Upper lobe of right lung (tissue), 1 donor: Measurements from ENCODE around the gene YTHDF1. TPM values are rescaled to one million over a fixed set of nuclear protein-coding genes. Genes with fewer than 3 reads are reported as not detected.

ENCODE experiments used
- ATAC-seq: fragments of 200-7000 bp; cut with Tn5 transposase; one replicate; pipeline ENCODE4 v1.9.1; 2020; ENCODE audit warnings: mild to moderate bottlenecking, moderate library complexity
- DNase-seq: peaks from one replicate; pipeline ENCODE4 v3.0.0-alpha.2; 2020
- H3K27ac ChIP-seq: fragments of 200-600 bp; one replicate; pipeline ENCODE4 v1.8.0; 2022
- H3K27me3 ChIP-seq: fragments of 200-600 bp; one replicate; pipeline ENCODE4 v1.8.0; 2022; ENCODE audit warnings: mild to moderate bottlenecking
- H3K36me3 ChIP-seq: fragments of 200-600 bp; one replicate; pipeline ENCODE4 v1.8.0; 2022
- H3K4me1 ChIP-seq: fragments of 200-600 bp; one replicate; pipeline ENCODE4 v1.8.0; 2022
- H3K4me3 ChIP-seq: fragments of 200-600 bp; one replicate; pipeline ENCODE4 v1.8.0; 2022; ENCODE audit warnings: mild to moderate bottlenecking
- H3K9me3 ChIP-seq: fragments of 200-600 bp; one replicate; pipeline ENCODE4 v1.8.0; 2022
- CTCF ChIP-seq: fragments of 200-600 bp; IDR thresholded peaks from one replicate; pipeline ENCODE4 v1.8.0; 2022; ENCODE audit warnings: antibody characterized with exemption
- intact Hi-C: fragments of 100-400 bp; cut with DNase I; formaldehyde crosslinking; loops from one replicate; pipeline ENCODE4 v1.11.0; 2022
- total RNA-seq: library from RNA; stranded (reverse); fragmentation: NEBNext Ultra II Directional; extraction: Animal tissue kit (Norgen Biotek cat#: 25700); gene quantifications from one replicate; pipeline ENCODE4 v1.2.1, GENCODE V29; 2021
- donor health status: DM: no; HTN: yes; CAD: no; lungs with severe emphysema.

Gene YTHDF1
- total RNA-seq, 1 donor from 2014 or later, result 36.9 TPM

GRCh38 chr20:63246490-63247288 lies 30.8 kb upstream of the YTHDF1 start:
- Histone ChIP-seq H3K27me3 (peaks cover 35% of the 10 kb centered on the region), H3K9me3 (no peaks in the 10 kb centered on the region), H3K4me3 (no peak overlapping the region), H3K36me3 (no peaks in the 10 kb centered on the region), H3K4me1 (no peaks in the 10 kb centered on the region), H3K27ac (no peak overlapping the region)
- no peak for TF ChIP-seq CTCF
- DNase-seq, result no peak
- peak; percentile 30 for ATAC-seq
- intact Hi-C loops, result no loop called here

GRCh38 chr20:63244468-63244867 lies 28.5 kb upstream of the YTHDF1 start:
- ATAC-seq (no peak), DNase-seq (no peak)
- no peak for TF ChIP-seq CTCF
- Histone ChIP-seq H3K9me3 (no peaks in the 10 kb centered on the region), H3K27me3 (peaks cover 30% of the 10 kb centered on the region), H3K4me3 (no peak overlapping the region), H3K4me1 (no peaks in the 10 kb centered on the region), H3K36me3 (no peaks in the 10 kb centered on the region), H3K27ac (no peak overlapping the region)
- intact Hi-C loops, result no loop called here

GRCh38 chr20:63243604-63244247 lies 27.8 kb upstream of the YTHDF1 start:
- no peak for DNase-seq

GRCh38 chr20:63242736-63243135 lies 26.8 kb upstream of the YTHDF1 start:
- no peak overlapping the region for H3K27ac ChIP-seq
- TF ChIP-seq CTCF, result no peak
- peaks cover 15% of the 10 kb centered on the region for H3K27me3 ChIP-seq
- no peaks in the 10 kb centered on the region for H3K4me1 ChIP-seq
- H3K9me3 ChIP-seq, result no peaks in the 10 kb centered on the region
- intact Hi-C loops, result no loop called here
- DNase-seq (no peak), ATAC-seq (no peak)
- no peaks in the 10 kb centered on the region for H3K36me3 ChIP-seq
- H3K4me3 ChIP-seq, result no peak overlapping the region

More at GRCh38 chr20:63243604-63244247, 27.8 kb upstream of the YTHDF1 start:
- no peak for ATAC-seq
- Histone ChIP-seq H3K36me3 (no peaks in the 10 kb centered on the region), H3K4me1 (no peaks in the 10 kb centered on the region), H3K27ac (no peak overlapping the region), H3K4me3 (no peak overlapping the region), H3K27me3 (peaks cover 22% of the 10 kb centered on the region), H3K9me3 (no peaks in the 10 kb centered on the region)
- TF ChIP-seq CTCF, result no peak
- intact Hi-C loops, result no loop called here

- Histone ChIP-seq H3K36me3 (no peaks in the 10 kb centered on the region), H3K4me3 (no peak overlapping the region), H3K9me3 (no peaks in the 10 kb centered on the region), H3K27me3 (peaks cover 15% of the 10 kb centered on the region), H3K4me1 (no peaks in the 10 kb centered on the region), H3K27ac (no peak overlapping the region)
- TF ChIP-seq CTCF, result no peak
- intact Hi-C loops, result no loop called here
- DNase-seq (no peak), ATAC-seq (no peak)
Observed at GRCh38 chr20:63241272-63241671, 25.3 kb upstream of the YTHDF1 start.
